Muscle of back (tissue), 11 donors: Measurements from ENCODE around the gene KANK2. TPM values are rescaled to one million over a fixed set of nuclear protein-coding genes. Genes with fewer than 3 reads are reported as not detected.
"Not testable (repeated sequence)": the region's sequence is repeated elsewhere in the genome, so short reads cannot be mapped to it uniquely, and the experiment has no call there.

ENCODE experiments used
- DNase-seq, 3 donors: peaks; one replicate each; pipeline versions ENCODE4 v3.0.0 to v3.0.0-alpha.2; 2013
- polyA plus RNA-seq, 10 donors: library from polyadenylated mRNA; unstranded; fragments of 120-200 nt; gene quantifications; one replicate each; pipeline ENCODE4 v1.2.1, GENCODE V29; 2013; ENCODE audit not compliant: insufficient read length in 10 of 10

KANK2 gene
- polyA plus RNA-seq, 10 donors, result 99.0 to 131 (median 106) TPM

GRCh38 chr19:11198769-11199424 lies 1.6 kb upstream of the KANK2 start:
- DNase-seq, result no peak

DNA sequence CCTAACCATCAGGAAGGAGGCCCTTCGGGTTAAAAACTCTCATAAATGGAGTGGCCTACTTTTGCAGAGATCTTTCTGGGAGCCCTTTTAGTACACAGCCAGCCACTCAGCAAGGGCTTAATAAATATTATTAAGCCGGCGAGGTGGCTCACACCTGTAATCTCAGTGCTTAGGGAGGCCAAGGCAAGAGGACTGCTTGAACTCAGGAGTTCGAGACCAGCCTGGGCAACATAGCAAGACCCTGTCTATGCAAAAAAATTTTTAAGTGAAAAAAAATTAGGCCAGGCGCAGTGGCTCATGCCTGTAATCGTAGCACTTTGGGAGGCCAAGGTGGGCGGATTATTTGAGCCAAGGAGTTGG lies 810 bp upstream of the KANK2 start:
- DNase-seq, result no peak

- DNase-seq, result peak in 2 of 3 donors; percentile 67 to 84
Measured at GRCh38 chr19:11196406-11197287, 698 bp downstream of the KANK2 start.

DNA sequence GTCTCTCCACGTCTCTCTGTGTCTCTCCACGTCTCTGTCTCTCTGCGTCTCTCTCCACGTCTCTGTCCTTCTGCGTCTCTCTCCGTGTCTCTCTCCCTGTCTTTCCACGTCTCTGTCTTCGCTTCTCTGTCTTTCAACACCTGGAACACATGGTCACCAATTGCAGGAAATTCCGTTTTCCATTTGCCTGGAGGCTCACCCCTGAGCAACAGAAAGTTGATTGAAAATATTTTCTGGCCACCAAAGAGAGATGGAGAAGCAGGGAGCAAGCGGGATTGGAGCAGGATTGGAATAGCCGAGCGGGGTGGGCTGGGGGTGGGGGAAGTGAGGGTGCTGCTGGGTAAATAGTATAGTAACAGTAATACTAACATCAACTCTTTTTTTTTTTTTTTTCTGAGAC lies 1.7 kb downstream of the KANK2 start:
- DNase-seq, result no peak

- peak in 2 of 3 donors; percentile 72 to 84 for DNase-seq
Measured at GRCh38 chr19:11194656-11195558, 2.4 kb downstream of the KANK2 start.

DNA sequence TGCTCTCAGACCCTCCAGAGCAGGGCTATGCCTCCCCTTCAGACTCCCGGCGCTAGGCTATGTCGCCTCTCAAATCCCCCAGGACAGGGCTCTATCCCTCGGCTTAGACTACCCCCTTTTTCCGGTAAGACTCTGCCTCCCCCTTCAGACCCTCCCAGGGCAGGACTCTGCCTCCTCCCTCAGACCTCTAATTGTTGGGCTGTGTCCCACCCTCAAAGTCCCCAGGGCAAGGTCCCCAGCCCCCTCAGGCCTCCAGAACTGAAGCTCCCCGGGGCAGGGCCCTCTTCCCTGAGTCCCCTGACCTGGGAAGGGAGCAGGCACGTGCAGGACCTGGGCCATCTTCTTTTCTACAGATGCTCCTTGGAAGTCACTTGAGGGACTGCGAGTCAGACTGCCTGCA lies 3.2 kb downstream of the KANK2 start:
- no peak for DNase-seq

- no peak for DNase-seq
Measured at GRCh38 chr19:11192957-11193939, 4.1 kb downstream of the KANK2 start.

GRCh38 chr19:11191934-11192333 lies 5.4 kb downstream of the KANK2 start:
- no peak for DNase-seq

GRCh38 chr19:11191273-11191755 lies 6.0 kb downstream of the KANK2 start:
- peak; percentile 71 to 85 (median 79) for DNase-seq

GRCh38 chr19:11190501-11190900 lies 6.8 kb downstream of the KANK2 start:
- DNase-seq, result no peak

DNA sequence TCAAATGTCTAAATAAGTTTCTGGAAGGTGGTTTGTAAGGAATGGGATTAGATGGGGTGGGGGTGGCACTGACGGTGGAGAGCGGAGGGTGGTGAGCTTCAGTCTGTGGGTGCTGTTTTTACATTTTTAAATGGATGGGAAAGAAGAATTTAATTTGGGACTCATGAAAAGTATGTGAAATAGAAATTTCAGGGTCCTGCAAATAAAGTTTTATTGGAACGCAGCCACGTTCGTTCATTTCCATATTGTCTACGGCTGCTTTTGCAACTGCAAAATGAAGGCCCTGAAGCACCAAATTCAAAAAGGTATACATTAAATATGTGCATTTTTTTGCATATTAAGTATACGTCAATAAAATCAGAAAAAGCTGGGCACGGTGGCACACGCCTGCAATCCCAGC lies 9.9 kb downstream of the KANK2 start:
- no peak for DNase-seq

DNA sequence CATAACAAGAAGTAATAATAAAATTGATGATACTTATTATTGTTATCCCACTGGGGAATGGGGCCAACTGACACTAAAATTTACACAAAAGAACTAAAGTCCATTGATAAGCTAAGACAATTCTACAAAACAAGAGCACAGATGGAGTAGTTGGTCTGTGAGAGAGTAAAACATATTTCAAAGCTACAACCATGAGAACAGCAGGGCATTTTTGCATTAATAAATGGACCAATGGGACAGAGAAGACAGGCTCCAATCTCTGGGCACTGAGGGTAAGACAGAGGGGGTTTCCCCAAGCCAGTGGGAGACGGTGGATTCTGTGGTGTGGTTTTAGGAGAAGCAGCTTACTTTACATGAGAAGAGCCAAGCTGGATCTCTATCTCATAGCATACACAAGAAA lies 14.4 kb downstream of the KANK2 start:
- no peak for DNase-seq

GRCh38 chr19:11181488-11181887 lies 15.9 kb downstream of the KANK2 start:
- no peak for DNase-seq

DNA sequence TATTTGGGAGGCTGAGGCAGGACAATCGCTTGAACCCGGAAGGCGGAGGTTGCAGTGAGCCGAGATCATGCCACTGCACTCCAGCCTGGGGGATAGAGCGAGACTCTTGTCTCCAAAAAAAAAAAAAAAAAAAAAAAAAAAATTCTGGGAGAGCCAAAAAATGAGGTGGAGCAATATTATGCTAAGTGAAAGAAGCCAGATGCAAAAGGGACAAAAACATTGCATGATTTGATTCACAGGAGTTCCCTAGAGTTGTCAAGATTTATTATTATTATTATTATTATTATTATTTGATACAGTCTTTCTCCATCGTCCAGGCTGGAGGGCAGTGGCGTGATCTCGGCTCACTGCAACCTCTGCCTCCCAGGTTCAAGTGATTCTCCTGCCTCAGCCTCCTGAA lies 16.4 kb downstream of the KANK2 start:
- DNase-seq, result not testable (repeated sequence)

- no peak for DNase-seq
Measured at GRCh38 chr19:11180346-11180745, 17.0 kb downstream of the KANK2 start.

- DNase-seq, result no peak
Measured at GRCh38 chr19:11179716-11180297, 17.5 kb downstream of the KANK2 start.

DNA sequence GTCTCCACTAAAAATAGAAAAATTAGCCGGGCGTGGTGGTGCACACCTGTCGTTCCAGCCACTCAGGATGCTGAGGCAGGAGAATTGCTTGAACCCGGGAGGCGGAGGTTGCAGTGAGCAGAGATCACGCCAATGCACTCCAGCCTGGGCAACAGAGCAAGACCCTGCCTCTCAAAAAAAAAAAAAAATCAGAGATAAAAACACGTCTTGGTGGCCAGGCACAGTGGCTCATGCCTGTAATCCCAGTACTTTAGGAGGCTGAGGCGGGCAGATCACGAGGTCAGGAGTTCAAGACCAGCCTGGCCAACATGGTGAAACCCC lies 18.2 kb downstream of the KANK2 start:
- not testable (repeated sequence) for DNase-seq

DNA sequence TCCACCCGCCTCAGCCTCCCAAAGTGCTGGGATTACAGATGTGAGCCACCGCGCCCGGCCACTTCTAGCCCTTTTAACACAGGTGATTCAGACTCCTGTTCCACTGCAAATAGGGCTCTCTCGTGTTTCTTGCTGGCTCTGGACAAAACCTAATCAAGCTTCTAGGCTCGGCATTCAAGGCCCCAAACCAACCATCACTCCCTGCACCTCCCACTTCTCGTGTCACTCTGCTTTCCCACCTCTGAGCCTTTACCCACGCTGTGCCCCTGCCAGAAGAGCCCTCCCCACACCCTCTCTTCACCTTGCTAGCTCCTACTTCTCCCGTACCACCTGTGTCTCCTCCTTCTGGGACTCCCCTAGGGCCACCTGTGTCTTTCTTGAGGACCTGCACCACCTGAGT lies 19.8 kb downstream of the KANK2 start:
- DNase-seq, result no peak

GRCh38 chr19:11176466-11177193 lies 20.7 kb downstream of the KANK2 start:
- no peak for DNase-seq

- DNase-seq, result no peak
Measured at GRCh38 chr19:11175920-11176319, 21.4 kb downstream of the KANK2 start.
